Measurements from ENCODE around the gene ZNF585A.
A peak's percentile ranks its signal among the peaks of the same experiment; 100 is the strongest.
"Not testable (repeated sequence)": the region's sequence is repeated elsewhere in the genome, so short reads cannot be mapped to it uniquely, and the experiment has no call there.

ZNF585A gene

GRCh38 chr19:37172368-37173366, at the start of gene ZNF585A:
Gene ZNF585A (minus strand): TSS chr19:37172695. CDS start chr19:37169910, 2,785 bp downstream.
- peaks cover 25% of the 10 kb centered on the region for H3K9me3 Mint-ChIP-seq
- H3K36me3 Mint-ChIP-seq, result peaks cover 37% of the 10 kb centered on the region
- H3K4me3 Mint-ChIP-seq, result peak within 1 kb of the TSS; percentile 44
- H3K27me3 Mint-ChIP-seq, result no peaks in the 10 kb centered on the region
- H3K4me1 Mint-ChIP-seq, result peaks cover 4% of the 10 kb centered on the region
- no peak within 1 kb of the TSS for H3K27ac Mint-ChIP-seq

DNA sequence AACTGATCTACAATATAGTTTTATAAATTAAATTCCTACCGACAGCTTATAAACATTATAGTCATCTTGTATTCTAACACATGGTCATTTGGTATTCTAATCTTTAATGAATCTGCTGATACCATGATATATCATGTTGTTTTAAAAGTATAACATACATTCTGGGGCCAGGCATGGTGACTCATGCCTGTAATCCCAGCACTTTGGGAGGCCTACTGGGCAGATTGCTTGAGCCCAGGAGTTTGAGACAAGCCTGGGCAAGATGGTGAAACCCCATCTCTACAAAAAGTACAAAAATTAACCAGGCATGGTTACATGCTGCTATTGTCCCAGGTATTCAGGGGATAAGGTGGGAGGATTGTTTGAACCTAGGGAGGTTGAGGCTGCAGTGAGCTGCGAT, 48.6 kb upstream of the ZNF585A start:
- H3K27ac Mint-ChIP-seq, result no peak overlapping the region
- H3K27me3 Mint-ChIP-seq, result no peaks in the 10 kb centered on the region
- H3K4me1 Mint-ChIP-seq, result peaks cover 33% of the 10 kb centered on the region
- H3K36me3 Mint-ChIP-seq, result peaks cover 41% of the 10 kb centered on the region
- H3K9me3 Mint-ChIP-seq, result peaks cover 13% of the 10 kb centered on the region
- H3K4me3 Mint-ChIP-seq, result no peak overlapping the region

GRCh38 chr19:37220383-37220782, 47.9 kb upstream of the ZNF585A start:
- Mint-ChIP-seq H3K4me3 (peak overlapping the region; percentile 51), H3K9me3 (peaks cover 10% of the 10 kb centered on the region), H3K27ac (no peak overlapping the region), H3K4me1 (peaks cover 33% of the 10 kb centered on the region), H3K36me3 (peaks cover 37% of the 10 kb centered on the region), H3K27me3 (no peaks in the 10 kb centered on the region)

- Mint-ChIP-seq H3K9me3 (peaks cover 8% of the 10 kb centered on the region), H3K27me3 (no peaks in the 10 kb centered on the region), H3K4me1 (peaks cover 33% of the 10 kb centered on the region), H3K36me3 (peaks cover 34% of the 10 kb centered on the region), H3K4me3 (peak overlapping the region; percentile 92), H3K27ac (peak overlapping the region; percentile 88)
These were observed 46.1 kb upstream of the ZNF585A start for GRCh38 chr19:37218592-37218935.

- peaks cover 8% of the 10 kb centered on the region for H3K9me3 Mint-ChIP-seq
- H3K36me3 Mint-ChIP-seq, result peaks cover 32% of the 10 kb centered on the region
- H3K4me3 Mint-ChIP-seq, result peak within 1 kb of the TSS; percentile 92
These were observed 45.5 kb upstream of the ZNF585A start, which contains the start of gene ZNF383 for GRCh38 chr19:37217775-37218591. Gene ZNF383 (plus strand): TSS chr19:37218214. CDS start chr19:37230454, 12,240 bp downstream.

DNA sequence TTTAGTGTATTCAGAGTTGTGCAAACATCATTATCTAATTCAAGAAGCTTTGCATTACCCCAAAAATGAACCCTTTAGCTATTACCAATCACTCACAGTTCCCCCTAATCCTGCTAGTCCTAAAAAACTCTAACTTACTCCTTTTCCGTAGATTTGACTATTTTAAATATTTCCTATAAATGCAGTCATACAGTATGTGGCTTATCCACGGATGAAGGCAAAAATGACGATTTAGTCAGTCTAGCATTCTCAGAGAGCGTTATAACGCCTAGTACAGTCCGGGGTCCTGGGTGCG, 44.9 kb upstream of the ZNF585A start:
- peak overlapping the region; percentile 92 for H3K4me3 Mint-ChIP-seq

More at GRCh38 chr19:37217775-37218591, 45.5 kb upstream of the ZNF585A start, which contains the start of gene ZNF383:
- Mint-ChIP-seq H3K4me1 (peaks cover 33% of the 10 kb centered on the region), H3K27me3 (no peaks in the 10 kb centered on the region), H3K27ac (peak within 1 kb of the TSS; percentile 88)

DNA sequence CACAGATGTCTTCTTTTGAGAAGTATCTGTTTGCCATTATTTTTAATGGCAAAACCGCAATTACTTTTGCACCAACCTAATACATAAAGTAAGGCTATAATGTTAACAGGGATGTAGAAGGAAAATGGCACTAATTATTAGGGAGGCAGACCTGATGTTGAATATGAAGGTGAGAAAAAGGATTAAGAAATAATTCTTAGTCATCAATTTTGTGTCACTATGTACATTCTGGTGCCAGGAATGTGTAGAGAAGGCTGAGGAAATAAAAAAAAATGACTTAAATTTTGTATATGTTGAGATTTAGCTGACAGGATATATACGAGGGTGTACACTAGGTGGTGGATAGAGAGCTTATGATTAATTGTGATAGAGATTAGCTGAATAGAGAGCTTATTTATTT, 25.3 kb upstream of the ZNF585A start:
- H3K27me3 Mint-ChIP-seq, result no peaks in the 10 kb centered on the region

More for the DNA sequence above, 44.9 kb upstream of the ZNF585A start:
- peak overlapping the region; percentile 88 for H3K27ac Mint-ChIP-seq
- peaks cover 33% of the 10 kb centered on the region for H3K4me1 Mint-ChIP-seq
- no peaks in the 10 kb centered on the region for H3K27me3 Mint-ChIP-seq
- H3K36me3 Mint-ChIP-seq, result peaks cover 28% of the 10 kb centered on the region
- peaks cover 8% of the 10 kb centered on the region for H3K9me3 Mint-ChIP-seq

DNA sequence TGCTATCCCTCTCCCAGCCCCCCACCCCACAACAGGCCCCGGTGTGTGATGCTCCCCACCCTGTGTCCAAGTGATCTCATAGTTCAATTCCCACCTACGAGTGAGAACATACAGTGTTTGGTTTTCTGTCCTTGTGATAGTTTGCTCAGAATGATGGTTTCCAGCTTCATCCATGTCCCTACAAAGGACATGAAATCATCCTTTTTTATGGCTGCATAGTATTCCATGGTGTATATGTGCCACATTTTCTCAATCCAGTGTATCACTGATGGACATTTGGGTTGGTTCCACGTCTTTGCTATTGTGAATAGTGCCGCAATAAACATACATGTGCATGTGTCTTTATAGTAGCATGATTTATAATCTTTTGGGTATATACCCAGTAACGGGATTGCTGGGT, 24.6 kb upstream of the ZNF585A start:
- H3K9me3 Mint-ChIP-seq, result peaks cover 19% of the 10 kb centered on the region
- not testable (repeated sequence) for H3K27me3 Mint-ChIP-seq, H3K4me1 Mint-ChIP-seq, H3K27ac Mint-ChIP-seq, H3K4me3 Mint-ChIP-seq
- H3K36me3 Mint-ChIP-seq, result peaks cover 50% of the 10 kb centered on the region

More for the DNA sequence above, 25.3 kb upstream of the ZNF585A start:
- Mint-ChIP-seq H3K9me3 (peaks cover 16% of the 10 kb centered on the region), H3K36me3 (peaks cover 53% of the 10 kb centered on the region), H3K4me1 (no peaks in the 10 kb centered on the region), H3K4me3 (no peak overlapping the region), H3K27ac (no peak overlapping the region)

GRCh38 chr19:37195248-37195647, 22.8 kb upstream of the ZNF585A start:
- H3K4me3 Mint-ChIP-seq, H3K27ac Mint-ChIP-seq, H3K4me1 Mint-ChIP-seq, H3K27me3 Mint-ChIP-seq: not testable (repeated sequence)
- H3K36me3 Mint-ChIP-seq, result peaks cover 46% of the 10 kb centered on the region
- peaks cover 22% of the 10 kb centered on the region for H3K9me3 Mint-ChIP-seq

DNA sequence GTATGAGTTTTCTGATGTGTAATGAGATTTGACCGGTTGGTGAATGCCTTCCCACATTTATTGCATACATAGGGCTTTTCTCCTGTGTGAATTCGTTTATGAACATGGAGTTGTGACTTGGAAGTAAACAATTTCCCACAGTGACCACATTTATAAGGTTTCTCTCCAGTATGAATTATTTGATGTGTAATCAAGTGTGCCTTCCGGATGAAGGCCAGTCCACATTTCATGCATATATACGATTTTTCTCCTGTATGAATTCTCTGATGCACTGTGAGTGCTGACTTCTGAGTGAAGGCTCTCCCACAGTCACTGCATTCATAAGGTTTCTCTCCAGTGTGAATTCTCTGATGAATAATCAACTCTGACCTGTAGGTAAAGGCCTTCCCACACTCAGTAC, 13.6 kb upstream of the ZNF585A start:
- not testable (repeated sequence) for H3K4me3 Mint-ChIP-seq, H3K4me1 Mint-ChIP-seq, H3K27ac Mint-ChIP-seq, H3K27me3 Mint-ChIP-seq
- H3K36me3 Mint-ChIP-seq, result peaks cover 58% of the 10 kb centered on the region
- peaks cover 34% of the 10 kb centered on the region for H3K9me3 Mint-ChIP-seq

DNA sequence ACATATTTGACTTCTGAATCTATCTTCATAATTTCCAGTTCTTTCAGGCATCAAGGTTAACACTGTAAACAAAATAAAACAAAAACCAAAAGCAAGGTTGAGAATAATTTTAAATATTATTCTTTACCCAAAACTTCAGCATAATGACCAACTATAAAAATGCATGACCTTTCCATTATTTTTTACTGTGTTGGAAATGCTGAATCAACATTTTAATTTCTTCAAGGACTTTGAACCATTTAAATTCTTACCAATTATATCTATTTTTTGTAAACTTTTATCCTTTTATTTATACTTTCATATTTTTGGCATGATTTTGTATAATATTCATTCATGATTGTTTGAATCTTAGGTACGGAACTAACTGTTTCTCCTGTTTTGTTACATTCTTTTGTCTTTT, 6.9 kb downstream of the ZNF585A start:
- Mint-ChIP-seq H3K27ac (no peak overlapping the region), H3K36me3 (peaks cover 65% of the 10 kb centered on the region), H3K27me3 (no peaks in the 10 kb centered on the region), H3K9me3 (peaks cover 37% of the 10 kb centered on the region), H3K4me1 (peaks cover 4% of the 10 kb centered on the region), H3K4me3 (no peak overlapping the region)

- Mint-ChIP-seq H3K9me3 (peaks cover 27% of the 10 kb centered on the region), H3K27ac (no peak overlapping the region), H3K4me1 (no peaks in the 10 kb centered on the region)
These were observed 12.3 kb downstream of the ZNF585A start for GRCh38 chr19:37160153-37160552.

GRCh38 chr19:37148214-37148613, 24.3 kb downstream of the ZNF585A start:
- Mint-ChIP-seq H3K36me3 (peaks cover 51% of the 10 kb centered on the region), H3K9me3 (peaks cover 30% of the 10 kb centered on the region), H3K4me3 (no peak overlapping the region), H3K27me3 (no peaks in the 10 kb centered on the region), H3K4me1 (no peaks in the 10 kb centered on the region), H3K27ac (no peak overlapping the region)

More at GRCh38 chr19:37160153-37160552, 12.3 kb downstream of the ZNF585A start:
- Mint-ChIP-seq H3K4me3 (no peak overlapping the region), H3K27me3 (no peaks in the 10 kb centered on the region), H3K36me3 (peaks cover 71% of the 10 kb centered on the region)

DNA sequence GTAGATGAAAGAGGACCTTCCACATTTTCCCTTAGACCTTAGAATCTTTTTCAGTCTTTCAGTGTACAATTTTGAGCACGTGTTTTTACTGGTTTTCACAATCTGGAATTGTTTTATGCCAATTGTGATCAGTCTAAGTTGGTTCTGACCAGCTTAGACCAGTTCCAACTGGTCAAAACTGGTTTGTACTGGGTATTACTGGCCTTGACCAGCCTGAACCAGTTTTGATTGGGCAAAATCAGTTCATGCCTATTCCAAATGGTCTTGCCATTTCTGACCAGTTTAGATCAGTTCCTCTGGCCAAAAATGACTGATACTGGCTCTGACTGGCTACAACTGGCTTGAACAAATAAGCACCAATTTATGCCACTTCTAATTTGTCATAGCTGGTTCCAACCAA, 36.4 kb downstream of the ZNF585A start:
- H3K36me3 Mint-ChIP-seq, result peaks cover 42% of the 10 kb centered on the region
- H3K9me3 Mint-ChIP-seq, result peaks cover 44% of the 10 kb centered on the region
- H3K27ac Mint-ChIP-seq, result no peak overlapping the region
- no peak overlapping the region for H3K4me3 Mint-ChIP-seq
- H3K27me3 Mint-ChIP-seq, result no peaks in the 10 kb centered on the region
- no peaks in the 10 kb centered on the region for H3K4me1 Mint-ChIP-seq

DNA sequence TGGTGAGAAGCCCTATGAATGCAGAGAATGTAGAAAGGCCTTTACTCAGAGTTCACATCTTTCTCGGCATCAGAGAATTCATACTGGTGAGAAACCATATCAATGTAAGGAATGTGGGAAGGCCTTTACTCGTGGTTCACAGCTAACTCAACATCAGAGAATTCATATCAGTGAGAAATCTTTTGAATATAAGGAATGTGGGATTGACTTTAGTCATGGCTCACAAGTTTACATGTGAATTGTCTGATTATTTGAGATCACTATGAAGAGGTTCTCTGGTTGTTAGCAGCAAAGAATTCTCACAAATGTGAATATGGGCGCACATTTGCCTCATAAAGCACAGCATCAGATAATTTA, 43.7 kb downstream of the ZNF585A start:
- peaks cover 40% of the 10 kb centered on the region for H3K9me3 Mint-ChIP-seq
- no peak overlapping the region for H3K4me3 Mint-ChIP-seq
- H3K27me3 Mint-ChIP-seq, result no peaks in the 10 kb centered on the region
- H3K4me1 Mint-ChIP-seq, result no peaks in the 10 kb centered on the region
- no peak overlapping the region for H3K27ac Mint-ChIP-seq
- H3K36me3 Mint-ChIP-seq, result peaks cover 71% of the 10 kb centered on the region
